HEK293 (cell line): Measurements from ENCODE around the gene LRP5.

Experiments
- CTCF ChIA-PET: fragments of 350-600 bp; formaldehyde crosslinking; extraction: SDS; loops from one replicate; lab custom pipeline; 2021; ENCODE audit warnings: antibody characterized with exemption; lab: Yijun Ruan, JAX
- POLR2A ChIA-PET: fragments of 300-600 bp; formaldehyde crosslinking; extraction: SDS; loops from one replicate; lab custom pipeline; 2020; ENCODE audit warnings: antibody characterized with exemption, inconsistent platforms; lab: Yijun Ruan, JAX
- H3K27ac ChIP-seq: fragments of 200-500 bp; sonication (Bioruptor generic); 2 replicates; pipeline ENCODE4 v1.5.1; 2014; ENCODE audit warnings: low read depth, low read length, control low read depth, inconsistent platforms; ENCODE audit errors: extremely low read depth
- H3K36me3 ChIP-seq, 2 experiments: fragments of 200-500 bp in 1 of 2; sonication (Bioruptor generic) in 1 of 2; 1 replicate in 1 of 2; 2 replicates in 1 of 2; pipeline ENCODE4 v1.5.1; 2014 to 2017; ENCODE audit warnings: inconsistent platforms in 2 of 2, low read length in 2 of 2; ENCODE audit not compliant: control insufficient read depth in 2 of 2, insufficient read depth in 1 of 2
- H3K4me1 ChIP-seq: fragments of 200-500 bp; sonication (Bioruptor generic); 2 replicates; pipeline ENCODE4 v1.5.1; 2014; ENCODE audit warnings: mild to moderate bottlenecking, low read length, inconsistent platforms; ENCODE audit not compliant: control insufficient read depth, insufficient read depth
- H3K4me3 ChIP-seq: 2 replicates; pipeline ENCODE4 v1.5.1; 2011; ENCODE audit warnings: low read depth, mild to moderate bottlenecking, control low read depth, low read length, moderate library complexity
- H3K9me3 ChIP-seq: fragments of 200-500 bp; sonication (Bioruptor generic); 2 replicates; pipeline ENCODE4 v1.5.1; 2014; ENCODE audit warnings: low read depth, low read length, inconsistent platforms; ENCODE audit not compliant: control insufficient read depth, insufficient read depth
- KLF10 ChIP-seq: fragments of 450-650 bp; IDR thresholded peaks from 2 replicates; pipeline ENCODE4 v1.5.1; 2018; ENCODE audit warnings: missing biosample characterization, mild to moderate bottlenecking, missing genetic modification characterization
- KLF17 ChIP-seq: fragments of 450-650 bp; formaldehyde crosslinking; IDR thresholded peaks from 2 replicates; pipeline ENCODE4 v1.5.1; 2016; ENCODE audit warnings: missing biosample characterization, missing genetic modification characterization
- MZF1 ChIP-seq: fragments of 450-650 bp; formaldehyde crosslinking; IDR thresholded peaks from 2 replicates; pipeline ENCODE4 v1.5.1; 2017; ENCODE audit warnings: missing biosample characterization, missing genetic modification characterization, borderline replicate concordance
- SCRT2 ChIP-seq: fragments of 450-650 bp; formaldehyde crosslinking; IDR thresholded peaks from 2 replicates; pipeline ENCODE4 v1.5.1; 2016; ENCODE audit warnings: missing biosample characterization, missing genetic modification characterization
- SP7 ChIP-seq: fragments of 450-650 bp; formaldehyde crosslinking; IDR thresholded peaks from 2 replicates; pipeline ENCODE4 v1.5.1; 2016; ENCODE audit warnings: missing biosample characterization, missing genetic modification characterization
- ZBTB7A ChIP-seq: fragments of 450-650 bp; formaldehyde crosslinking; IDR thresholded peaks from 2 replicates; pipeline ENCODE4 v1.5.1; 2016; ENCODE audit warnings: low read depth, missing biosample characterization, missing genetic modification characterization
- ZNF121 ChIP-seq: fragments of 450-650 bp; formaldehyde crosslinking; IDR thresholded peaks from 2 replicates; pipeline ENCODE4 v1.5.1; 2016; ENCODE audit warnings: missing biosample characterization, missing genetic modification characterization
- ZNF148 ChIP-seq: fragments of 450-650 bp; formaldehyde crosslinking; IDR thresholded peaks from 2 replicates; pipeline ENCODE4 v1.5.0; 2017; ENCODE audit warnings: missing biosample characterization, missing genetic modification characterization, borderline replicate concordance
- ZNF157 ChIP-seq: fragments of 450-650 bp; formaldehyde crosslinking; IDR thresholded peaks from 2 replicates; pipeline ENCODE4 v1.5.1; 2016; ENCODE audit warnings: missing biosample characterization, missing genetic modification characterization
- ZNF16 ChIP-seq: fragments of 450-650 bp; formaldehyde crosslinking; IDR thresholded peaks from 2 replicates; pipeline ENCODE4 v1.5.1; 2016; ENCODE audit warnings: low read depth, missing biosample characterization, missing genetic modification characterization
- ZNF18 ChIP-seq: fragments of 450-650 bp; formaldehyde crosslinking; IDR thresholded peaks from 2 replicates; pipeline ENCODE4 v1.5.1; 2016; ENCODE audit warnings: missing biosample characterization, missing genetic modification characterization
- ZNF513 ChIP-seq: fragments of 450-650 bp; IDR thresholded peaks from 2 replicates; pipeline ENCODE4 v1.5.1; 2018; ENCODE audit warnings: missing biosample characterization, missing genetic modification characterization

The LRP5 gene

GRCh38 chr11:68497761-68498160 lies 185.4 kb downstream of the LRP5 start (continued):
- no peak for TF ChIP-seq ZNF148 (tag by site-specific recombination)
- TF ChIP-seq SP7 (tag by site-specific recombination), result peak; percentile 31; the same call in 1 of the 2 replicates
- TF ChIP-seq ZNF18 (tag by site-specific recombination), result no peak
- TF ChIP-seq ZNF157 (tag by site-specific recombination), result no peak
- no peak for TF ChIP-seq MZF1
- TF ChIP-seq, all 188 proteins: peak for 5

- Histone ChIP-seq H3K36me3 (no peaks in the 10 kb centered on the region), H3K27ac (no peak overlapping the region), H3K4me1 (peaks cover 11% of the 10 kb centered on the region), H3K9me3 (no peaks in the 10 kb centered on the region), H3K4me3 (no peak overlapping the region)
- TF ChIP-seq ZNF121, result no peak
- TF ChIP-seq KLF17, result no peak
- TF ChIP-seq ZNF16, result no peak
- TF ChIP-seq KLF10 (tag by site-specific recombination), result no peak
- TF ChIP-seq ZBTB7A (tag by site-specific recombination), result no peak
- no peak for TF ChIP-seq ZNF513 (tag by site-specific recombination)
- no peak for TF ChIP-seq SCRT2
- ChIA-PET POLR2A (no interaction called here), CTCF (interaction anchor here (0.6 kb wide), 1 partner anchor 302 kb away, joined by 4 read pairs; no protein-coding TSS in a partner anchor)
Observed at GRCh38 chr11:68498321-68498720, 185.9 kb downstream of the LRP5 start.
